ENCODE measurements around the gene MT3.
"Not testable (repeated sequence)": the region's sequence is repeated elsewhere in the genome, so short reads cannot be mapped to it uniquely, and the experiment has no call there.

DNA sequence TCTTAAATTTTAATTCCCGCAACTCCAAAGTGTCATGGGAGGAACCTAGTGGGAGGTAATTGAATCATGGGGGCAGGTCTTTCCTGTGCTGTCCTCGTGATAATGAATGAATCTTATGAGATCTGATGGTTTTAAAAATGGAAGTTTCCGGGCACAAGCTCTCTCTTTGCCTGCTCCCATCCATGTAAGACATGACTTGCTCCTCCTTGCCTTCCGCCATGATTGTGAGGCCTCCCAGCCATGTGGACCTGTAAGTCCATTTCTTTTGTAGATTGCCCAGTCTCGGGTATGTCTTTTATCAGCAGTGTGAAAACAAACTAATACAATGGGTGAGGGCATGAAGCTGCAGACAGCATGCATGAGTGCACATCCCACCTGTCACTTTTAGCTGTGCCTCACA, 33.9 kb downstream of the MT3 start:
- TF ChIP-seq, protein P1, sequence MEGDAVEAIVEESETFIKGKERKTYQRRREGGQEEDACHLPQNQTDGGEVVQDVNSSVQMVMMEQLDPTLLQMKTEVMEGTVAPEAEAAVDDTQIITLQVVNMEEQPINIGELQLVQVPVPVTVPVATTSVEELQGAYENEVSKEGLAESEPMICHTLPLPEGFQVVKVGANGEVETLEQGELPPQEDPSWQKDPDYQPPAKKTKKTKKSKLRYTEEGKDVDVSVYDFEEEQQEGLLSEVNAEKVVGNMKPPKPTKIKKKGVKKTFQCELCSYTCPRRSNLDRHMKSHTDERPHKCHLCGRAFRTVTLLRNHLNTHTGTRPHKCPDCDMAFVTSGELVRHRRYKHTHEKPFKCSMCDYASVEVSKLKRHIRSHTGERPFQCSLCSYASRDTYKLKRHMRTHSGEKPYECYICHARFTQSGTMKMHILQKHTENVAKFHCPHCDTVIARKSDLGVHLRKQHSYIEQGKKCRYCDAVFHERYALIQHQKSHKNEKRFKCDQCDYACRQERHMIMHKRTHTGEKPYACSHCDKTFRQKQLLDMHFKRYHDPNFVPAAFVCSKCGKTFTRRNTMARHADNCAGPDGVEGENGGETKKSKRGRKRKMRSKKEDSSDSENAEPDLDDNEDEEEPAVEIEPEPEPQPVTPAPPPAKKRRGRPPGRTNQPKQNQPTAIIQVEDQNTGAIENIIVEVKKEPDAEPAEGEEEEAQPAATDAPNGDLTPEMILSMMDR (IDR thresholded peaks at IDR 0.05): not testable (repeated sequence)
- TF ChIP-seq SIN3A (IDR thresholded peaks at IDR 0.05; ENCODE audit: borderline replicate concordance, insufficient read depth, low read depth, low read length); TCF7L2 (IDR thresholded peaks at IDR 0.05; ENCODE audit: low read depth, low read length): not testable (repeated sequence)

All from Panc1 (cell line).